OCI-LY1 (cell line): Measurements from ENCODE around the gene SPRR1B.

ENCODE experiments used
- CTCF ChIP-seq: fragments of 200-600 bp; sonication (generic), shearing (Covaris generic); IDR thresholded peaks from 2 replicates; pipeline ENCODE4 v1.5.1; 2017; ENCODE audit warnings: mild to moderate bottlenecking, antibody characterized with exemption, low read length, moderate library complexity, mixed read lengths
- EZH2 ChIP-seq: fragments of 200-600 bp; sonication (generic), shearing (Covaris generic); IDR thresholded peaks from 2 replicates; pipeline ENCODE4 v1.8.0; 2017; ENCODE audit warnings: borderline replicate concordance, mixed run types, mild to moderate bottlenecking, antibody characterized with exemption, low read length, moderate library complexity, mixed read lengths

DNA sequence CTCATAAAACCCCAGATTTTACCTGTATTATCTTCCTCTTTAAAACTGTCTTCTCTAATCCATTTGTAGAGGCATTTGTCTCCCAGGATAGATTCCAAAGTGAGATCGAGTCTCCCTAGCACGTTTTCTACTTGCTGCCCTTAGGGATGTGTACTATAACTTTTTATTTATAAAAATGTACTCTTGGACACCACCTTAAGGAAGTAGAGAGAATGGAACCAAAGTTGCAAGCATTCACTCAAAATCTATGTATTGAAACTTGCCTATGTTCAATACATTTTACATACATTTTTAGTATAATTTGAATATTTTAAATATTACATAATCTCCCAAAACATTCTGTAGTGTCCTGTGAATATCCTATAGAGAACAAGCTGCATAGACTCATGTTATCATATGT is 27.2 kb downstream of the SPRR1B start:
- TF ChIP-seq CTCF (no peak), EZH2 (no peak)
